IPS-18a (cell line): ENCODE measurements around the gene RPS24.
"Not testable (repeated sequence)": the region's sequence is repeated elsewhere in the genome, so short reads cannot be mapped to it uniquely, and the experiment has no call there.

Experiments
- H3K27ac ChIP-seq: one replicate; pipeline ENCODE4 v1.5.1; 2013; ENCODE audit warnings: low read length
- H3K27me3 ChIP-seq: one replicate; pipeline ENCODE4 v1.6.1; 2013; ENCODE audit warnings: mild to moderate bottlenecking, low read length; ENCODE audit not compliant: control insufficient read depth, insufficient read depth
- H3K36me3 ChIP-seq: one replicate; pipeline ENCODE4 v1.6.1; 2013; ENCODE audit warnings: low read depth, low read length; ENCODE audit not compliant: control insufficient read depth
- H3K4me1 ChIP-seq: one replicate; pipeline ENCODE4 v1.6.1; 2013; ENCODE audit warnings: low read depth, low read length; ENCODE audit not compliant: control insufficient read depth
- H3K4me3 ChIP-seq: one replicate; pipeline ENCODE4 v1.5.1; 2013; ENCODE audit warnings: low read length
- H3K9ac ChIP-seq: one replicate; pipeline ENCODE4 v1.6.1; 2013; ENCODE audit warnings: mild to moderate bottlenecking, low read length, moderate library complexity
- H3K9me3 ChIP-seq: one replicate; pipeline ENCODE4 v1.6.1; 2013; ENCODE audit warnings: low read depth, low read length; ENCODE audit not compliant: control insufficient read depth

Gene RPS24

DNA sequence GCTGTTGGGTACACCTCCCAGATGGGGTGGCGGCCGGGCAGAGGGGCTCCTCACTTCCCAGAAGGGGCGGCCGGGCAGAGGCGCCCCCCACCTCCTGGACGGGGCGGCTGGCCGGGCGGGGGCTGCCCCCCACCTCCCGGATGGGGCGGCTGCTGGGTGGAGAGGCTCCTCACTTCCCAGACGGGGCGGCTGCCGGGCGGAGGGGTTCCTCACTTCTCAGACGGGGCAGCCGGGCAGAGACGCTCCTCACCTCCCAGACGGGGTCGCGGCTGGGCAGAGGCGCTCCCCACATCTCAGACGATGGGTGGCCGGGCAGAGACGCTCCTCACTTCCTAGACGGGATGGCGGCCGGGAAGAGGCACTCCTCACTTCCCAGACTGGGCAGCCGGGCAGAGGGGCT is 42.1 kb downstream of the RPS24 start:
- not testable (repeated sequence) for H3K4me1 ChIP-seq, H3K9me3 ChIP-seq, H3K27ac ChIP-seq, H3K27me3 ChIP-seq, H3K9ac ChIP-seq, H3K4me3 ChIP-seq, H3K36me3 ChIP-seq

DNA sequence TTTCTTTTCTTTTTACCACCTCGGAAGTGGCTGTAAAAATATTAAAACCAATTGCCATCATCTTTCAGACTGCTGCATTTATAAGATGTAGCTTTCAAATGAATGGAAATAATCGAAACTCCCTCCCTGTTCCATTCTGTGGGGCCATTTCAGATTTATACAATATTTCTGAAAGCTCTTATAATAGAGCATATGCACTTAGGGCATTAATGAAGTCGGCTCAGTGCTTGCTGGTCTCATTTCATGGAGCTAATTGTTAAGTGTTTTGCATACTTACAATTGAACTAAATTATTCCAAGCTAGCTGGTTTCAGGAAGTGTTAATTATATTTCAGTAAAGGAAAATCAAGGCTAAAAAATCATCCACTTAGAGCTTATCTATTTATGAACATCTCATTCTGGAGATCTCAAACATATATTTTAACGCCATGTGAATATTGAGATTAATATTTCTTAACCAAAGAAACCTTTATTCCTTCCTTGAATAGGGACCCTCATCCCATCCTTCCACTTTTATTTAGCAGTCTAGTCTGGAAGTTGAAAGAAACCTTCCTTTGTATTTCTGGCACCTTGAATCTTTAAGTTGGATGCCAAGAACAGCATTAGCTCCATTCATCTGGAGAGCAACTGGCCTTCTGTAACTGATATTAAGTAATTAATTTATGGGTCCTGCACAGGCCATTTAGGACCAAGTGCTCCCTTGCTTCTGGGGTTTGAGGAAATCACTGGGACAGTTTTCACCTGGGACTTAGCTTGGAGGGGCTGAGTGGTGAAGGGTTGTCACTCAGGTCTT is 45.1 kb downstream of the RPS24 start:
- H3K4me1 ChIP-seq: no peaks in the 10 kb centered on the region
- H3K9ac ChIP-seq: no peak overlapping the region
- H3K27me3 ChIP-seq: no peaks in the 10 kb centered on the region
- H3K36me3 ChIP-seq: no peaks in the 10 kb centered on the region
- no peak overlapping the region for H3K4me3 ChIP-seq
- no peak overlapping the region for H3K27ac ChIP-seq
- no peaks in the 10 kb centered on the region for H3K9me3 ChIP-seq

GRCh38 chr10:78079411-78079810 is 45.7 kb downstream of the RPS24 start:
- no peak overlapping the region for H3K4me3 ChIP-seq
- H3K27me3 ChIP-seq: no peaks in the 10 kb centered on the region
- H3K4me1 ChIP-seq: no peaks in the 10 kb centered on the region
- H3K9me3 ChIP-seq: no peaks in the 10 kb centered on the region
- no peak overlapping the region for H3K9ac ChIP-seq
- H3K36me3 ChIP-seq: no peaks in the 10 kb centered on the region
- no peak overlapping the region for H3K27ac ChIP-seq

DNA sequence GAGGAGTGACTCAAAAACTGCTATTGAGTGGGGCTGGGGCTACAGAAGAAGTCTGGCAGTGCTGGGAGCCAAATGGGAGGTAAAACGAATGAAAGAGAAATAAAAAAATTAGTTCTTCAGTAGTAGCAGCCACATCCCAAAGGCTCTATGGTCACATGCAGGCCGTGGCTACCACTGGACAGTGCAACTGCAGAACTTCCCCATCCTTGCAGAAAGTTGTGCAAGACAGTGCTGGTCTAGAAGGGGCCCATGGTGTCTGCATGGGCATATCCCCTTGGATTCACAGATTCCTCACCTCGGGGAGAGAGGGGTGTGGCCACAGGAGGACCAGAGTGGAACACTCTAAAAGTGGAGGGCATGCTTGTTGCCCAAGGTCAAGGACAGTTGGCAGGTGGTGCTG is 47.6 kb downstream of the RPS24 start:
- Histone ChIP-seq H3K4me3 (no peak overlapping the region), H3K27me3 (no peaks in the 10 kb centered on the region), H3K36me3 (no peaks in the 10 kb centered on the region), H3K4me1 (no peaks in the 10 kb centered on the region), H3K27ac (no peak overlapping the region), H3K9me3 (no peaks in the 10 kb centered on the region), H3K9ac (no peak overlapping the region)

DNA sequence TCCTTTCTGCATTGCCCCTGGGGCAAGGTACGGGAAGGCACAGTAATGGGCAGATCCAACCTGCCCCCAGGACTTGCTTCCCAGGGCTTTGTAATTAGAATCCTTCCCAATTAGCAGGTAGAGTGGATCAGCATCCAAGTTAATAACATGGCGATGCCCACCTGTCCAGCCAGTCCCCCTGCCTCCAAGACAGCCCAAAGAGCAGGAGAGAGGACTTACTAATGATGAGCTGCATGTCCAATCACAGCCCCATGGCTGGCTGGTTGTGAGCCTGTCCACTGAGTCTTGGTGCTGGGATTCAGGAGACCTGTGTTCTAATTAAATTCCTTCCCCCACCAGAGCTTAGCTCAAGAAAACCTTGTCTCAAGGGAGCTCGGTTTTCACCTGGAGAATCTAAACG is 49.0 kb downstream of the RPS24 start:
- H3K27me3 ChIP-seq: no peaks in the 10 kb centered on the region
- H3K9ac ChIP-seq: no peak overlapping the region
- no peak overlapping the region for H3K27ac ChIP-seq
- no peak overlapping the region for H3K4me3 ChIP-seq
- H3K36me3 ChIP-seq: no peaks in the 10 kb centered on the region
- no peaks in the 10 kb centered on the region for H3K4me1 ChIP-seq
- no peaks in the 10 kb centered on the region for H3K9me3 ChIP-seq
